Neural cell (in vitro differentiated cells): Measurements from ENCODE around the gene CDR2L.

Experiments used
- CTCF ChIP-seq: fragments of 450-650 bp; IDR thresholded peaks from 2 replicates; pipeline ENCODE4 v1.5.1; 2014; ENCODE audit warnings: antibody characterized with exemption, mild to moderate bottlenecking, moderate library complexity; ENCODE audit not compliant: poor library complexity, severe bottlenecking
- EP300 ChIP-seq: fragments of 450-650 bp; conservative IDR thresholded peaks from 2 replicates; pipeline ENCODE4 v1.6.1; 2014; ENCODE audit warnings: antibody characterized with exemption, mild to moderate bottlenecking, moderate library complexity; ENCODE audit not compliant: poor library complexity, severe bottlenecking
- POLR2AphosphoS5 ChIP-seq: IDR thresholded peaks from 2 replicates; pipeline ENCODE4 v1.6.1; 2012
- RAD21 ChIP-seq: fragments of 450-650 bp; conservative IDR thresholded peaks from 2 replicates; pipeline ENCODE4 v1.6.1; 2014; ENCODE audit warnings: antibody characterized with exemption, mild to moderate bottlenecking, moderate library complexity
- TAF1 ChIP-seq: IDR thresholded peaks from 2 replicates; pipeline ENCODE4 v1.6.1; 2012; ENCODE audit warnings: low read depth

- TF ChIP-seq POLR2AphosphoS5 (no peak), CTCF (no peak), TAF1 (no peak), RAD21 (no peak), EP300 (no peak)
These were observed 49.1 kb upstream of the CDR2L start for GRCh38 chr17:74938194-74938950.
